MG63 (cell line): ENCODE data around the gene NOTCH4. TPM values are rescaled to one million over a fixed set of nuclear protein-coding genes. Genes with fewer than 3 reads are reported as not detected.
"Not testable (repeated sequence)": the region's sequence is repeated elsewhere in the genome, so short reads cannot be mapped to it uniquely, and the experiment has no call there.

Experiments used
- DNase-seq: peaks from one replicate; pipeline ENCODE4 v3.0.0-alpha.2; 2020
- H3K27me3 ChIP-seq: fragments of 250-450 bp; sonication (Bioruptor Pico); 2 replicates; pipeline ENCODE4 v1.5.1; 2020; ENCODE audit warnings: mild to moderate bottlenecking, moderate library complexity
- H3K36me3 ChIP-seq: fragments of 250-450 bp; sonication (Bioruptor Pico); 2 replicates; pipeline ENCODE4 v1.5.1; 2020; ENCODE audit warnings: mild to moderate bottlenecking, moderate library complexity
- H3K4me3 ChIP-seq: fragments of 250-450 bp; sonication (Bioruptor Pico); 2 replicates; pipeline ENCODE4 v1.5.1; 2020; ENCODE audit warnings: mild to moderate bottlenecking, moderate library complexity
- H3K9me3 ChIP-seq: fragments of 250-450 bp; sonication (Bioruptor Pico); 2 replicates; pipeline ENCODE4 v1.5.1; 2020; ENCODE audit warnings: mild to moderate bottlenecking, moderate library complexity
- total RNA-seq: library from RNA; depleted of rRNA; stranded (reverse); fragments of >200 nt; shearing (Covaris generic); gene quantifications from 2 replicates; pipeline ENCODE4 v1.2.3, GENCODE V29; 2014; ENCODE audit warnings: low replicate concordance; rRNA removed

Gene NOTCH4
- 0.25 TPM in 1 of 2 replicates, not detected in the other for total RNA-seq

GRCh38 chr6:32223258-32224235, at the start of gene NOTCH4:
Gene NOTCH4, minus strand, starts transcription at chr6:32224067. Its CDS starts 139 bp downstream, at chr6:32223928.
- Histone ChIP-seq H3K36me3 (no peaks in the 10 kb centered on the region), H3K4me3 (no peak within 1 kb of the TSS), H3K9me3 (no peaks in the 10 kb centered on the region), H3K27me3 (no peaks in the 10 kb centered on the region)
- no peak for DNase-seq

GRCh38 chr6:32271429-32271828, 47.6 kb upstream of the NOTCH4 start:
- Histone ChIP-seq H3K27me3 (no peaks in the 10 kb centered on the region), H3K4me3 (no peak overlapping the region), H3K9me3 (no peaks in the 10 kb centered on the region), H3K36me3 (no peaks in the 10 kb centered on the region)
- DNase-seq = no peak

GRCh38 chr6:32268459-32268858, 44.6 kb upstream of the NOTCH4 start:
- H3K27me3 ChIP-seq, DNase-seq, H3K9me3 ChIP-seq, H3K36me3 ChIP-seq, H3K4me3 ChIP-seq: not testable (repeated sequence)

- Histone ChIP-seq H3K27me3 (no peaks in the 10 kb centered on the region), H3K9me3 (no peaks in the 10 kb centered on the region)
Measured at GRCh38 chr6:32267035-32267434, 43.2 kb upstream of the NOTCH4 start.

GRCh38 chr6:32257262-32257661, 33.4 kb upstream of the NOTCH4 start:
- not testable (repeated sequence) for H3K4me3 ChIP-seq, H3K36me3 ChIP-seq, H3K9me3 ChIP-seq, H3K27me3 ChIP-seq, DNase-seq

More at GRCh38 chr6:32267035-32267434, 43.2 kb upstream of the NOTCH4 start:
- Histone ChIP-seq H3K36me3 (no peaks in the 10 kb centered on the region), H3K4me3 (no peak overlapping the region)
- no peak for DNase-seq

GRCh38 chr6:32255199-32256153, 31.6 kb upstream of the NOTCH4 start:
- Histone ChIP-seq H3K27me3 (no peaks in the 10 kb centered on the region), H3K9me3 (no peaks in the 10 kb centered on the region), H3K4me3 (peak overlapping the region; percentile 17; the same call in 1 of the 2 replicates), H3K36me3 (no peaks in the 10 kb centered on the region)
- peak; percentile 77 for DNase-seq

- no peaks in the 10 kb centered on the region for H3K9me3 ChIP-seq
- no peak for DNase-seq
- H3K27me3 ChIP-seq = no peaks in the 10 kb centered on the region
- H3K36me3 ChIP-seq = no peaks in the 10 kb centered on the region
- H3K4me3 ChIP-seq = no peak overlapping the region
Measured at GRCh38 chr6:32254761-32255198, 30.9 kb upstream of the NOTCH4 start.

- no peak for DNase-seq
- H3K27me3 ChIP-seq = no peaks in the 10 kb centered on the region
- no peaks in the 10 kb centered on the region for H3K9me3 ChIP-seq
- no peak overlapping the region for H3K4me3 ChIP-seq
- no peaks in the 10 kb centered on the region for H3K36me3 ChIP-seq
Measured at GRCh38 chr6:32252331-32253009, 28.6 kb upstream of the NOTCH4 start.

- Histone ChIP-seq H3K27me3 (no peaks in the 10 kb centered on the region), H3K9me3 (no peaks in the 10 kb centered on the region), H3K4me3 (no peak overlapping the region), H3K36me3 (no peaks in the 10 kb centered on the region)
- DNase-seq = no peak
Measured at GRCh38 chr6:32249262-32249661, 25.4 kb upstream of the NOTCH4 start.

GRCh38 chr6:32247401-32247800, 23.5 kb upstream of the NOTCH4 start:
- DNase-seq = no peak
- no peaks in the 10 kb centered on the region for H3K9me3 ChIP-seq
- no peaks in the 10 kb centered on the region for H3K36me3 ChIP-seq
- no peaks in the 10 kb centered on the region for H3K27me3 ChIP-seq
- H3K4me3 ChIP-seq = no peak overlapping the region

- Histone ChIP-seq H3K9me3 (no peaks in the 10 kb centered on the region), H3K27me3 (no peaks in the 10 kb centered on the region), H3K4me3 (no peak overlapping the region), H3K36me3 (no peaks in the 10 kb centered on the region)
- peak; percentile 65 for DNase-seq
Measured at GRCh38 chr6:32244946-32245398, 21.1 kb upstream of the NOTCH4 start.

GRCh38 chr6:32244270-32244669, 20.4 kb upstream of the NOTCH4 start:
- H3K9me3 ChIP-seq = no peaks in the 10 kb centered on the region
- H3K27me3 ChIP-seq = no peaks in the 10 kb centered on the region
- DNase-seq = no peak
- H3K4me3 ChIP-seq = no peak overlapping the region
- H3K36me3 ChIP-seq = no peaks in the 10 kb centered on the region

GRCh38 chr6:32242318-32242813, 18.5 kb upstream of the NOTCH4 start:
- not testable (repeated sequence) for H3K36me3 ChIP-seq, H3K4me3 ChIP-seq, DNase-seq, H3K27me3 ChIP-seq, H3K9me3 ChIP-seq

GRCh38 chr6:32240686-32241085, 16.8 kb upstream of the NOTCH4 start:
- Histone ChIP-seq H3K36me3 (no peaks in the 10 kb centered on the region), H3K27me3 (no peaks in the 10 kb centered on the region), H3K4me3 (no peak overlapping the region), H3K9me3 (no peaks in the 10 kb centered on the region)
- no peak for DNase-seq

GRCh38 chr6:32239462-32239861, 15.6 kb upstream of the NOTCH4 start:
- H3K36me3 ChIP-seq = no peaks in the 10 kb centered on the region
- no peaks in the 10 kb centered on the region for H3K9me3 ChIP-seq
- no peak overlapping the region for H3K4me3 ChIP-seq
- no peaks in the 10 kb centered on the region for H3K27me3 ChIP-seq
- DNase-seq = no peak

GRCh38 chr6:32234934-32235333, 11.1 kb upstream of the NOTCH4 start:
- H3K36me3 ChIP-seq = no peaks in the 10 kb centered on the region
- no peak for DNase-seq
- no peak overlapping the region for H3K4me3 ChIP-seq
- no peaks in the 10 kb centered on the region for H3K9me3 ChIP-seq
- H3K27me3 ChIP-seq = no peaks in the 10 kb centered on the region
